GM18858 (cell line): ENCODE results near the gene TSHZ3.

Source experiments
- ATAC-seq: cut with Tn5 transposase; IDR thresholded peaks from one replicate; pipeline ENCODE4 v1.9.1; 2021; ENCODE audit not compliant: unreplicated experiment

Gene TSHZ3

DNA sequence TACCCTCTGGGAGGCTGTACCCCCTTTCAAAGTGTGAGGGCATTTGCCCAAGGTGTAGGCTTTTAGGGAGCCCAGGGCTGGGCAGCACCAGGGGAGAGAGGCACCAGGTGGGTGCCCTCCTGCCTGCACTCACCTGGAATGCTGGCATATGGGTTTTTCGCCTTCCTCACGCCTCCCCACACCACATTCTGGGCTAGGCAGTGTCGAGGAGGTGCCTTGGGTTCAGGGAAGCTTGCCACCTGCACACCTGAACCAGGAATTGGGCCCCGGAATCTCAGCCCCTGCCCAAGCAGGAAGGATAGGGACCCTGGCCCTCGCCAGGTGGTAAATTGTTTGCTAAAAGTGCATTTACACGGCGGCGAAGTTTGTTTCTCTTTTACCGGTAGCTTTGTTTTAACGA, 5.1 kb upstream of the TSHZ3 start:
- no peak for ATAC-seq

DNA sequence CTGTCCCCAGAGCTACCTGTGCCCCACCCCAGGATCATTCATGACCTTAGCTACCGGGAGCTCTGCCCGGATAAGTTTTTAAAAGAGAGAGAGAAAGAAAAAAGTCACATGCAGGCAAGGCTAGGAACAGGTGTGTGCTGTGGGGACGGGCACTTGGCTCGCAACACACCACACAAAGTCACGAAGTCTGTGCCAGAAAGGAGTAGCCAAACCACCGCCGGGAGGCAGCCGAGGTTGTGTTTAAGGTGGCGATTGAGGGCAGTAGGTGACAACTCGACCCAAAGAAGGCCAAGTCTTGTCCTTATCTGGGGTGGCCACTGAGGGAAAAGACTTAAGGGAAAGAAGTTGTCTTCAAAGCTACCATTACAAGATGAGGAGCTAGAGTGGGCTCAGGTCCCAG, 4.6 kb upstream of the TSHZ3 start:
- ATAC-seq, result no peak

DNA sequence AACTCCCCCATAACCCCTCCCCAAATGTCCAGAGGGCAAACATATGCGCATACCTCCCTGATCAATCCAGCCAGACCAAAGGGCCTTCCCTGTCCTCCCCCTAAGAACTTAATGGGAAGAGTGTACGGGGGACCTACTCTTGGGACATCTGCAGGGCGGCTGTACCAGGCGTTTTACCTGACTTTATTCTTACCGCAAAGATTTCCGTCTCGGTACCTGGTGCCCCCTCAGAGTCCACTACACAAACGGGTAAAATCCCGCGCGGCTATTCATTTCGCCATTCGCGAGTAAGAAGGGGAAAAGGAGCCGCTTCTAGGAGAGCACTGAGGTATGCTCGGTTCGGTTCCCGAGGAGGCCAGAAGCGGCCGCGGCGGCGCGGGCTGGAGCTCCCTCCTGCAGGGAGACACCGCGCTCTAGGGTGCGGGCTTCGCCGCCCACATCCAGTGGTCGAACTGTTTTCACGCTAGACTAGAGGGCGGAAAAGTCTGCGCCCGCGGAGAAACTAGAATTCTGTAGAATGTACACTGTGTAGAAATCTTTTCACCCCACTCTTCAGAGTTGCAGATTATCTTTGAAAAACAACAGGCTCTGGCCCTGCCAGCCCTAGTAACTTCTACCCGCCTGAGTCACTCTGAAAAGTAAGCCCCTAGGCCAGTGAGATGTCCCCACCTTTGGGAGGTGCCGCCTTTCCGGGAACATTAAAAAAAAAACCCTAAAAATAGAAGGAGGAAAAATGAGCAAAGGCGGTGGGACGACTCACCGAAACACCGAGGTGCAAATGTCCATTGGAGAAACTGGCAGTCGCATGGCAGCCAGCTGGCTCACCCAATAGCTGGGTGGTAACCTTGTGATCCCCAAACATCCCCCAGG, 3.8 kb upstream of the TSHZ3 start:
- no peak for ATAC-seq

DNA sequence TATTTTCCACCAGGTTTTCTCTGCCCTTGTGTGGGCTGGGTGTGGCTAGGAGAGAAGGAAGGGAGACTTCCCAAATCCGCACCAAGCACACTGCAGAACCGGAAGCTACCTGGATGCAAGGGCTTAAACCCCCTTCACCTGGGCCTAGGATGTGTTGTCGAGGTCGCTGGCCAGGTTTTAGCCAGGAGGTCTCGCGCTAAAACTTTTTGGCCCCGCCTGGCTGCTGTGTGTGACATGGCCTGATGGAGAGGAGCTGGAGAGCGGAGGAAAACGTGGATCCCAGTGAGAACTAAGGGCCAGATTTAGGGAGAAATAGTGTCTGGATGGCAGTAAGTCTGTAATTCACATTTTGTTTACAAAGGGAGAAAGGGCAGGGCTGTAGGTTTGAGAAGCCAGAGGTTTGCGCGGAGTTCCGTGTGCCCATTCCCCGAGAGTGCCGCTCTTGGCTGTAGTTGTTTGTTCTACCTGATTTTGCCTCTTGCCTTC, 3.1 kb upstream of the TSHZ3 start:
- no peak for ATAC-seq

DNA sequence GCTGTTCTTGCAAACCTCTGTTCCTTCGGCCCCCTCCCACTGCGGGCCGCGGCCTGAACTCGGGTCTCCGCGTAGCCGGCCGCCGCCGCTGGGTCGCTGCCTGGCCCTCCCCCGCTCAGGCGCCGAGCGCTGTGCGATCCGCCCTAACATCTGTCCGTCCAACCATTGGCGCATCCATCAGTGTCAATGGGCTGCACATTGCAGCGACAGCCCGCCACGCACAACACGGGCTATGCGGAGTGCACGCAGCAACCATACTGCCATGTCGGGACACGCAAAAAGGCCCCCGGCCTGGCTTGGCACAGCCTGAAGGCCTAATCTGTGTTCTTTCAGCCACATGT, 2.6 kb upstream of the TSHZ3 start:
- no peak for ATAC-seq

DNA sequence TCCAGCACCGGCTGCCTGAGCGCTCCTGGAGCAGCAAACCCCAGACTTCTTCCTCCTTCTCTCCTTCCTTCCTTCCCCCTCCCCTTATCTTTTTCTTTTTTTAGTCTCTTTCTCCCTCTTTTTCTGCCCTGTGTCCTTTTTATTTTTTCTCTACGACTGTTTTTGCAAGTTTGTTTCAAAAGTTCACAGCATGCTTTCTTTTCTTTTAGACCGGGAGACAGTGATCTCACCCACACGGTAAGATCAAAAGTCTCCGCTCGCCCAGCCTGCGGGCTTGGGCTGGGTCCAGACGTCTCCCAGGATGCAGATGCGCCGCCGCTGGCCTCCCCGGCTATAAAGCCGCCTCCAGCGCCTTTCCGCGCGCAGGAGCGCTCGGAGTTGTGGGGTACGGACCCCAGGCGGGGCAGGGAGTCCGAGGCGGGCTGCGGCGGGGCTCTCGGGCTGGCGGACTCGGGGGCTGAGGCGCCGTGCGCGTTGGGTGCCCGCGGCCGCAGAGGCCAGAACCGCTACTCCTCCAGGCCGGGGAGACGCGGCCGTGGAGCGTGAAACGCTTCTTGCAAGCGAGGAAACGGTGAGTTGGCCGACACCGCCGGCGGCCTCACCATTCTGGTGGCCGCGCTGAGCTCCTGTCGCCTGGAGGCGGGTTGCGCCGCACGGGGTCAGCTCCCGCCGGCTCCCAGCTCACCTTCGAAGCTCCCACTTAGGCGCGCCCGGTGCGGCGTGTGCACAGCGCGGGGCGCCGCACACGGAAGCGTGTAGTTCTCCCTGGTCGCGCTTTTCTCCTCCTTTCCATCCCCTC, 2.0 kb upstream of the TSHZ3 start:
- ATAC-seq, result no peak

DNA sequence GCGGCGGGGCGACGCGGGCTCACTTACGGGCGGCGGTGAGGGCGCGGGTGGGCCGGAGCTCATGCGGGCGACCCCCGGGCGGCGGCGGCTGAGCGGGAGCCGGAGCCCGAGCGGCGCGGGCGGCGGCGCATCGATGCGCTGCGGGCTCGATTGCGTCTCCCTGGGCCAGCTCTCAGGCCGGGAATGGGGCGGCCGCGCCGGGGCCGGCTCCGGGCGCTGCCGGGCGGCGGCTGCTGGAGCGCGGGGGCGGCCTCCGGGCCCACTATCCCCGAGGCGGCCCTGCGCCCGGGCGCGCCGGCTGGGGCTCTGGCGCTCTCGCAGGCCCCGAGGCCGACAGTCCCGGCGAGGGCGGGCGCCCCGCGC, 1.4 kb upstream of the TSHZ3 start:
- ATAC-seq, result no peak

DNA sequence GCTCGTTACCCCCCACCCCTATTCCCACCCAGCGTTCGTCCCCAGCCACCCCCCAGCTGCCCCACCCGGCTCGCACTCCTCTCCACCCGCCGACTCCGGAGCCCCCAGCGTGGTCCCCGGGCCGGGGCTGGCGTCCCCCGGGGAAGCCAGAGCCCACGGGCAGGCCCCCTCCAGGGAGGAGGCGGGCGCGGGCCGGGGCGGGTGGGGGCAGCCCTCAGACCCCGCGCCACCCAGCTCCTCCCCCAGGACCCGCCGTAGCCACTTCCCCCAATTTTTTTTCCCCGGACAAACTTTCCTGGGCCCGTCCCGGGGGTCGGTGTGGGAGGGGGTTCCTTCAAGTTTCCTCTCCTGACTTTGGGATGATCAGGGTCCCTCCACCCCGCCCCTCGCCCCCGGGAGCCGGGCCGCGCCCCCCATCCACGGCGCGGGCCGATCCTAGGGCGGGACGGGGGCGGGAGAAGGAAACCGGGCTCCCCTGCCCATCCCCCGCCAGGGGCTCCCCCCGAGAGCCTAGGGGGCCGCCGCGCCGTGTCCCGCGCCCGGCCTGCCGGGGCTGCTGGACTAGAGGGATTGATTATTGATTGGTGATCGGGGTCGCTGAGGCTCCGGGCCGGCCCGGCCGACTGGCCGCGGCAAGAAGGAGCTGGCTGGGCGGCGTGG, 927 bp upstream of the TSHZ3 start:
- no peak for ATAC-seq

DNA sequence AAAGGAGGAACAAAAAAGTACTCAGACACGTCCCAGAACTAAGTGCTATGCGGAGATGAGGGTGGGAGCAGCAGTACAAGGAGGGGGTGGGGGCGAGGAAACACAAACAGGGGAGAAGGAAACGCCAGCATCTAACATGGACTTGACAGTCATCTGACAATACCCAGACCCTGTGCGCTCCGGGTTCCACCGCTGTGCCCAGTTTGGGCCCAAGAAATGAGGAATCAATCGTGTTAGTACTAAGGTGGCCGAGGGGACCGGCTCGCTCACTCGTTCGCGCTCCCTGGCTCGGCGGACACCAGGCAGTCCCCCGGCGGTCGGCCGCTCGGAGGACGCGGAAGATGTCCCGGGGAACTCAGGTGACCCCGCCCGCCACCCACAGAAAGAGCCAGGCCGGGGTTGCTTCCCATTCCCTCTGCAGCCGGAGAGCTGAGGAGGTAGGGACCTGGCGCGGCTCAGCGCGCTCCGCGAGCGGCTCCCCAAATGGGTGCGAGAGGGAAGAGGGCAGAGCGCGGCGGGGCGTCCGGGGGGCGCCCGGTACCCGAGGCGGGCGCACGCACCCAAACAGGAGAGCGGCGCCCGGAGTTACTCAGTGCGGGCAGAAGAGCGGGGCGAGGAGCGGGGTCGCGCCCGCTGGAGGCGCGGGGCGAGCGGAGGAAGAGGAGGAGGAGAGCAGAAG, 616 bp downstream of the TSHZ3 start:
- no peak for ATAC-seq

DNA sequence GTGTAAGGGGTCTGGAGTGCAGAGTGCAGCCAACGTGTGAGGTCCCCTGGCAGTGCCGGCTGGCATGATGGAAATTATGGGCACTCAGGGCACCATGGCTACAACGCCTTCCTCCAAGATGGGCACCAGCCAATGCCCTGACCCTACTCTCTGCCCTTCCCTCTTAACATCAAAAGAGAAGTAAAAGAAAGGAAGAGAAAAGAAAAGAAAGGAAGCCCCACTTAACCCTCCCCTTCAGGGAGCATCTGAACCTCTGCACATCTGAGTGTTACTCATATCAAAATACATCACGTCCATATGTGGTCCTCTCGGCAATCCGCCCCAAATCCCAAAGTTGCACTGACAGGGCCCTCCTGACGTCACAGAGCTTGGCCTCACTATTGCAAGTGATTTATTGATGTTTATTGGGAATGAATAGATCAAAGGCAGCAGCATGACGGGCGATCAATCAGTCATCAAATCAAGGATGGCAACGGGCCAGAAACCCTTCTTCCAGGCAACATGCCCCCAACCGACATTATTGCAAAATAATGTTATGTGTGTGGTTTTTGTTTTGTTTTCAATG, 1.3 kb downstream of the TSHZ3 start:
- no peak for ATAC-seq

DNA sequence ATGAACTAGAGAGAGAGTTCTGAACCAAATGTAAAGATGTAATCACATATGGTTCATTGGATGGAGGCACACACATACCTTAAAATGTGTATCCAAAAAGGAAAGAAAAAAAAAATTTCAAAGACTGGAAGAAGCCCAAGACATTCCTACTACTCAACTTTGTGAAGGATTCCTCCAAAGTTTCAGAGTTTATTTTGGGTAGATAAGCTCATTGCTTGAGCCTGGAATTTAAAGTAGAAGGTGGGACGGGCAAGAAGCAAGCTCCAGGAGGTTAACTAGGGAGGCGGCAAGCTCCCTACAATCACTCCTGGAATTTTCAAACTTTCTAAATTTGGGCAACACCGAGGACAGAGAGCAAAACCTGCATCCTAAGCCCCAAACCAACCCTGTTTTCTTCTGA, 1.9 kb downstream of the TSHZ3 start:
- ATAC-seq, result no peak

DNA sequence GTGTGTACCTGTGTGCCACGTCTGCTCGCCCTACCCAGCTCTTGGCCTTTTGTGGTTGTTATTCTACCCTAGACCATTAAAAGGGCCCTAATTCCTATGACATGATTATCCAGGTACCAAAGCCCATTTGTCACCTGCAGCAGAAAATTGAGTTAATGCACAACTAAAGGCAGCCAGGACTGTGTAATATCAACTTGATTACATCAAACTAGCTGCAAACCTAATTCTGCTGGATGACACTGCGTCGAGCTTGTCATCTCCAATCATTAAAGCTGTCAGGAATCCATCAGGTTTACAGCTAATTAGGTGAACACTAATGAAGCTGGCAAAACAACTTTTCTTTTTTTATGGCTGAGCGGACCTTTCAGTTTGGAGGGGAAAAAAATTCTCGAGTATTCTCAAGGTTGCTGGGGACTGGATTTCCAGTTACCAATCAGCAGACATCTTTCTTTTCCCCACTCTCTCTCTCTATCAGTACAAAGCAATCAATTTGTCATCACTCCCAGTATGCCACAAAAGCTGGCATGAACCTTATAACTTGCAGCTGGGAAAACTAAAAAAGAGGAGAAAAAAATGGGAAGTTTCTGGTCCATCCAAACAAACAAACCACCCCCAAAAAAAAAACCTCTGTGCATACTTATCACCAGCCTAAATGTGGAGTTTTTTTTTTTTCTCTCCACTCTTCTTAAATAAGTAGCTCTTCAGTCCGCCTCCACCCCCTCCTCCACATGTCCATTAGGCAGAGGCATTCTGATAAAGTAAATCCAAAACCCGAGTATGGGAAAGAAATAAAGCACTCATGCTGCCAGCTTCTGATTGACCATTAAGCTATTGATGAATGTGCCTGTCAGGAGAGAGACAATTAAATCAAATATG, 2.8 kb downstream of the TSHZ3 start:
- ATAC-seq, result no peak

DNA sequence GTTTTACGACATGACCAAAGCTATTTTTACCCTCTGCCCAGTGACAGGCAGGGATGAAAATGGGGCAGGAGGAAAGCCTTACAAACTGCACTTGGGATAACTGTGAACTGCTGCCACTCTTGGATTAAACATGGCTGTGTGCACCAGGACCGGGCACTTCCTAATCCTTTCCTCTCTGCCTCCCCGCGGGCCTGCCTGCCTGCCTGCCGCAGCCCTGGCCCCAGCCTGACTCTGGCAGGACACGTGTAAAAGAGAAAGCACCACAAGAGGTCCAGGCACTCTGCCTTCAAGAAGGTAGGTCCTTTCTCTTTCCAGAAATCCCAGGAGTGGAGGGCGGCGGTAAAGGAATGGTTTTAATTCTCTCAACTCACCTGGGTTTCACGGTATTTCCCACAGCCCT, 4.8 kb downstream of the TSHZ3 start:
- no peak for ATAC-seq

DNA sequence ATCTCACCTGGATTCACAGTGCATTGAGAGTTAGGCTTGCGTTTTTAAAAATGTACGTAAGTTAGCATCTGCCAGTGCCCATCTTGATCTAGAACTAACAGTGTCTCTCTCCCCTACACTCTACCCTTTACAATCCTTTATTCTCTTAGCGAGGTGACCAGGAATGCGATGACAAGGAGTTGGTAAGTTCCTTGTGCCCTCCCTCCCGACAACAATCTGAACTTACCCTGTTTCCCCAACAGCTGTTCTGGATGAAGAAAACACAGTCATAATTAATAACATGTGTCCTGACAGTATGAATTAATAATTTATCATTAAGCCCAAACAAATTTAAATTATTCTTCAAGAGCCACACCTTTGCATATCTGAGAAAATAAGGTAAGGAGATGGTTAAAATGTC, 6.3 kb downstream of the TSHZ3 start:
- ATAC-seq, result no peak

DNA sequence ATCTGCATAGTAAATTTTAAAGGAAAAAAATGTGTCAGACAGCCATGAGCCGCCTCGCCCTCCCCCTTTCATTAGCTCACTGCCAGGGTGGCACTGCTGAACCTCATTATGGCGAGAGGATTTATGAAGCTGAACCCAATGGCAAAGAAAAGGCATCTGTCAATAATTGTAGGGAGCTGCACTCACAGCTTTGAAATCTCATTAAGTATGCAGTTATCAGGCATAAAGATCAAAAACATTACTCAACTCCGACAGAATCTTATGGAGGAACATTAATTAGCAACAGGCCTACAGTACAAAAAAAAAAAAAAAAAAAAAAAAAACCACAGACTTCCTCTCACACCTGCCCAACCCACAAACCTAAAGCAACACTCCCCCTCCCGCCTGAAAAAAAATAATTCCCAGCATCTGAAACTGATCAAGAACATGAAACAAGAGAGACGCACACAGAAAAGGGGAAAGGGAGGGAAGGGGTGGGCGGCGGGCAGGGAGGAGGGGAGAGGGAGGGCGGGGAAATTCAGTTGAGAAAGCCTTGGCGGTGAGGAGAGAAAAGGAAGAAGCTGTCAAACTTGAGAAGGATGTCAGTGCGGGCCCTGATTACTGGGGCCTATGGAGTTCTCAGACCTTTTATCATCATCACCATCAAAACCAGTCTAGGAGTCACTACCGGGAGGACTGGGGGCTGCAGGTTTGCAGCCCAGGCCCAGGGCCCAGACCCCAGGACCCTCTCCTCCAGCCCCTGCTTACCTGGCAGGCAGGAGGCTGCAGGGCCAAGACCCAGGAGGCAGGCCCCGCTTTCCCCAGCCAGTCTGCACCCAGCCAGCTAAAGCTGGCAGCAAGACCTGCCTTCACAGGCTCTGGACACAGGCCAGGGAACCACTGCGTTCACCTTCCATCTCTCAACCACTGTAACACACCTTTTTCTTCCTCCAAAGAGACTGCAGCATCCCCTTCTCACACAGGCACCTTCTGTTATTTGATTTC, 8.9 kb downstream of the TSHZ3 start:
- ATAC-seq, result no peak

DNA sequence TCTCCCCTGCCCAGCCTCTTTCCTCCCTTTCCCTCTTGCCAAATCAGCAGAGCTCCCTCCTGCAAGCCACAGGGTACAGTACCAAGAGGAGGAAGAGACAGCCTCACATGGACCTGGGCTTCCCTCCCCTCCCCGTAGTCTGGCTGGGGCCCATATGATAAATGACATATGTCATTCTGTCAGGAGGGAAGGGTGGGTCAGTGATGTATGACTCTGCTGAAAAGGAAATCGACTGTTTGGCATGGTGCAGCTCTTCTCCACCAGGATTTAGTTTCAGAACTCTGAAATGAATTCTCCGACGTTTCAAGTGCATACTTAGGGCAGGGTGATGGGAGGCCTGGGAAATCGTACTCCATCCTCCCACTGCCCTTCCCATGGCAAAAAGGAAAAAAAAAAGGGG, 9.8 kb downstream of the TSHZ3 start:
- ATAC-seq, result no peak

DNA sequence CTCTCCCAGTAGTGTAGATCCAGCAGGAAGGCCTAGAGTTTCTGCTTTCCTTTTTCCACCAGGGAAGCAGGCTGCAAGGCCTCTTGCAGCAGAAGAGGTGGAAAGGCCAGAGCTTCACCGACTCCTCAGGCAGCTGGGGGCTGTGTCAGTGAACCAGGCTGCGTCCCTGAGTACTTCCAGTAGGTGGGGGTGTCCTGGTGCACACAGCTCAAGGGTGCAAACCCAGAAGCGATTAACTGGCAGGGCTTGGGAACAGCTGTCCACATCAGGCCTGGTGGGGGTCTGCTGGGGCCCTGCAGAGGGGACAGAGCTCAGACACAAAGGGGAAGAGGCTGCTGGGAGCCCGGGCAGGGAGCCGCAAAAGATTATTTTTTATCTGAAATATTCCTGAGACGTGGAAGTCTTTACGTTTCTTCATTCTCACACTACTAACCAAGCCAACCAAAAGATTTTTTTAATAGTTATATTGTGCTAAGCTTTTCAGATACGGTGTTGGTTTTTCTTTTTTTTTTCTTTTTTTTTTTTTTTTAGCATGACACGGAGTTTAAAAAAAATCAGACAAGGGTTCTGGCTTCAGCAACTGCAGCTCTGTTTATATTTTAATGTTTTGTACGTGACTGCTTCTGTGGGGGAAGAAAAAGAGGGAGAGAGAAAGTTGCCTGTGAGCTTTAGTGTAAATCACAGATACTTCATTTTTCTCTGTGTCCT, 11.0 kb downstream of the TSHZ3 start:
- ATAC-seq, result no peak
